A673 (cell line): ENCODE results near the gene BCAN.

Experiments
- CTCF ChIP-seq: fragments of 300-800, 200-600 bp; sonication (generic); conservative IDR thresholded peaks from 2 replicates; pipeline ENCODE4 v1.5.1; 2017; ENCODE audit warnings: low read depth, mild to moderate bottlenecking, antibody characterized with exemption, low read length, moderate library complexity, mixed read lengths
- EZH2 ChIP-seq: fragments of 200-600 bp; sonication (generic); IDR thresholded peaks from 2 replicates; pipeline ENCODE4 v1.6.1; 2017; ENCODE audit warnings: borderline replicate concordance, low read depth, mild to moderate bottlenecking, mixed read lengths, antibody characterized with exemption, low read length; ENCODE audit not compliant: poor library complexity, severe bottlenecking

DNA sequence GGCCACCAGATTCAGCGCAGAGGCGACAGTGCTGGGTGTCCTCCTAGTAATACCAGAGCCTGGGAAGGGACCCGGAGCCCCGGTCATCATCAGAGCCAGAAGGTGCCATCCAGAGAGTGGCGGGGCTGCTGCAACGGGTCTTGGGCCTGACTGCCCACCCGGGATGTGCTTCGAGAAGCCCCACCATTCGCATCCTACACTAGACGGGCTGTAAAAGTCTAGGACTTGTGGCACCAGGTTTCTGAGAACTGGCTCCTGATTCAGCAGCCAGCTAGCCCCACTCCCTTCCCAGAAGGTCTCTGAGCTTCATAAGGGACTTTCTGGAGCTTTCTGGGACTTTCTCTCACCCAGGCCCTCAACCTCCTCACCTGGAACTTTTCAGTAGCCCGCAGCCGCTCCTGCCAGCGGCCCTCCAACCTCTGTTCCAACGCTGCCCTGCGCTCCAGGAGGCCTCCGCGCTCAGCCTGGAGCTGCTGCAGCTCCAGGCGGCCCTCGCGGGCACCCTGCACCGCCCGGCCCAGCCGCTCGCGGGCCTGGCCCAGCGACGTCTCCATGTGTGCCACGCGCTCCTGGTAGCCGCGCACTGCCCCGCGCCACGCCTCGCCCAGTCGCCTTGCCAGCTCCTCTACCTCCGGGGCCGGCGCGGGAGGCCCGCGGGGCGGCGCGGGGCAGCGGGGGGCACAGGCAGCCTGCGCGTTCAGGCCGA is 34.4 kb downstream of the BCAN start:
- TF ChIP-seq CTCF: no peak
- TF ChIP-seq EZH2: no peak
